SK-N-SH treated with all-trans-retinoic acid at 6 μM for 48 hours (cell line): ENCODE measurements around the gene ST3GAL3.

Source experiments
- BACH2 ChIP-seq: fragments of 250-450 bp; sonication (Bioruptor Pico); IDR thresholded peaks from 2 replicates; pipeline ENCODE4 v1.9.0; 2021; ENCODE audit warnings: mild to moderate bottlenecking, borderline replicate concordance
- CSRNP3 ChIP-seq: fragments of 250-450 bp; sonication (Bioruptor Pico); IDR thresholded peaks from 2 replicates; pipeline ENCODE4 v1.5.1; 2021; ENCODE audit warnings: mild to moderate bottlenecking, moderate library complexity
- OSR1 ChIP-seq: fragments of 250-450 bp; sonication (Bioruptor Pico); IDR thresholded peaks from 2 replicates; pipeline ENCODE4 v1.8.0; 2022; ENCODE audit warnings: moderate library complexity, mild to moderate bottlenecking, inconsistent platforms
- RARB ChIP-seq: fragments of 250-450 bp; sonication (Bioruptor Pico); IDR thresholded peaks from 2 replicates; pipeline ENCODE4 v1.8.0; 2021; ENCODE audit warnings: mild to moderate bottlenecking, moderate library complexity
- TF ChIP-seq, protein P1 (sequence below): fragments of 250-450 bp; sonication (Bioruptor Pico); IDR thresholded peaks from 2 replicates; pipeline ENCODE4 v1.8.0; 2020; ENCODE audit warnings: mild to moderate bottlenecking, moderate library complexity, borderline replicate concordance
- TF ChIP-seq, protein P2 (sequence below): fragments of 250-450 bp; sonication (Bioruptor Pico); IDR thresholded peaks from 2 replicates; pipeline ENCODE4 v1.8.0; 2021; ENCODE audit warnings: low read depth, mild to moderate bottlenecking, moderate library complexity, borderline replicate concordance

DNA sequence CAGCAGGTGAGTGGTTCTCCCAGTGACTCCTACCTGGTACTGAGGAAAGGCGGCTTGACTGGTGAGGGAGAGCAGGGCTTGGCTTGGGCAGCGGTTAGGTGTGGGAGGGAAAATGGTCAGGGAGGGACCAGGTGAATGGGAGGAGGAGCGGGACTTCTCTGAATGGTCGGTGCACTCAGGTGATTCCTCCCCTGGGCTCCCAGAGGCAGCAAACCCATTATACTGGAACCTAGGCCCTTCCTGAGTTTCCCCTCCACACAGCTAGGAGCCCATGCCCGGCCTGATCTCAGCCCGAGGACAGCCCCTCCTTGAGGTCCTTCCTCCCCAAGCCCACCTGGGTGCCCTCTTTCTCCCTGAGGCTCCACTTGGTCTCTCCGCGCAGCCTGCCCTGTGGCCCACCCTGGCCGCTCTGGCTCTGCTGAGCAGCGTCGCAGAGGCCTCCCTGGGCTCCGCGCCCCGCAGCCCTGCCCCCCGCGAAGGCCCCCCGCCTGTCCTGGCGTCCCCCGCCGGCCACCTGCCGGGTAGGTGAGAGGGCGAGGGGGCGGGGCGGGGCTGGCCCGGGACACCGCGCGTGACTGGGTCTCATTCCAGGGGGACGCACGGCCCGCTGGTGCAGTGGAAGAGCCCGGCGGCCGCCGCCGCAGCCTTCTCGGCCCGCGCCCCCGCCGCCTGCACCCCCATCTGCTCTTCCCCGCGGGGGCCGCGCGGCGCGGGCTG is 228.5 kb downstream of the ST3GAL3 start:
- TF ChIP-seq, protein P1, sequence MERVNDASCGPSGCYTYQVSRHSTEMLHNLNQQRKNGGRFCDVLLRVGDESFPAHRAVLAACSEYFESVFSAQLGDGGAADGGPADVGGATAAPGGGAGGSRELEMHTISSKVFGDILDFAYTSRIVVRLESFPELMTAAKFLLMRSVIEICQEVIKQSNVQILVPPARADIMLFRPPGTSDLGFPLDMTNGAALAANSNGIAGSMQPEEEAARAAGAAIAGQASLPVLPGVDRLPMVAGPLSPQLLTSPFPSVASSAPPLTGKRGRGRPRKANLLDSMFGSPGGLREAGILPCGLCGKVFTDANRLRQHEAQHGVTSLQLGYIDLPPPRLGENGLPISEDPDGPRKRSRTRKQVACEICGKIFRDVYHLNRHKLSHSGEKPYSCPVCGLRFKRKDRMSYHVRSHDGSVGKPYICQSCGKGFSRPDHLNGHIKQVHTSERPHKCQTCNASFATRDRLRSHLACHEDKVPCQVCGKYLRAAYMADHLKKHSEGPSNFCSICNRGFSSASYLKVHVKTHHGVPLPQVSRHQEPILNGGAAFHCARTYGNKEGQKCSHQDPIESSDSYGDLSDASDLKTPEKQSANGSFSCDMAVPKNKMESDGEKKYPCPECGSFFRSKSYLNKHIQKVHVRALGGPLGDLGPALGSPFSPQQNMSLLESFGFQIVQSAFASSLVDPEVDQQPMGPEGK (CRISPR knock-in tag), result no peak
- TF ChIP-seq, protein P2, sequence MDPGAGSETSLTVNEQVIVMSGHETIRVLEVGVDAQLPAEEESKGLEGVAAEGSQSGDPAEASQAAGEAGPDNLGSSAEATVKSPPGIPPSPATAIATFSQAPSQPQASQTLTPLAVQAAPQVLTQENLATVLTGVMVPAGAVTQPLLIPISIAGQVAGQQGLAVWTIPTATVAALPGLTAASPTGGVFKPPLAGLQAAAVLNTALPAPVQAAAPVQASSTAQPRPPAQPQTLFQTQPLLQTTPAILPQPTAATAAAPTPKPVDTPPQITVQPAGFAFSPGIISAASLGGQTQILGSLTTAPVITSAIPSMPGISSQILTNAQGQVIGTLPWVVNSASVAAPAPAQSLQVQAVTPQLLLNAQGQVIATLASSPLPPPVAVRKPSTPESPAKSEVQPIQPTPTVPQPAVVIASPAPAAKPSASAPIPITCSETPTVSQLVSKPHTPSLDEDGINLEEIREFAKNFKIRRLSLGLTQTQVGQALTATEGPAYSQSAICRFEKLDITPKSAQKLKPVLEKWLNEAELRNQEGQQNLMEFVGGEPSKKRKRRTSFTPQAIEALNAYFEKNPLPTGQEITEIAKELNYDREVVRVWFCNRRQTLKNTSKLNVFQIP (CRISPR knock-in tag), result no peak
- no peak for TF ChIP-seq BACH2 (CRISPR knock-in tag)
- TF ChIP-seq RARB (CRISPR knock-in tag), result no peak
- TF ChIP-seq CSRNP3 (CRISPR knock-in tag), result no peak
- no peak for TF ChIP-seq OSR1 (CRISPR knock-in tag)
